ENCODE measurements around the gene FAM184A. TPM values are rescaled to one million over a fixed set of nuclear protein-coding genes. Genes with fewer than 3 reads are reported as not detected.

FAM184A gene
- total and polyA plus RNA-seq, 2 donors (not counting 3 experiments of a cell fraction or from before 2014, with no cell fraction given) = 0.04 to 0.84 TPM

DNA sequence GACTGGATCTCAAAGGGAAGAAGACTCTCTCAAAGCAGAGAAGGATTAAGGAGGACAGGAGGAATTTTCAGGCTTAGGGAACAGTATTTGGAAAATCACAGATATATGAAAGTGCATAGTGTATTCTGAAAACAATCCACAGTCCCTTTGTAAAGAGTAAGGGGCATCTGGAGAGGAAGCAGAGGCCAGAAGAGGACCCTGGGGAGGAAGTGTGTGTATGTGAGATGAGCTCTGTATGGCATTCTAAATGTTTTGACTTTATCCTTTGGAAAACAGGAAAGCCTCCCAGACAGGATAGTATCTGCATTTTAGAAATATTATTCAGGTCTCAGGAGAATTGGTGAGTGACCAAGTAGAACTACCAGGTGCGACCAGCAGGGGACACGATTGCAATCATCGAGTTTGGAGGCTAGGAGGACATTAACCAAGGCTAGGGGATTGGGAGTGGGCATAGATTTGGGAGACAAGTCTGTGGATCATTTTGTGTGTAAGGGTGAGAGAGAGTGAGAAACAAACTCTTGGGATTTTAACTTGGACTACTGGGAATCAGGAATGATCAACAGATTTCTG lies 38.3 kb upstream of the FAM184A start:
- Histone ChIP-seq H3K79me2 (ENCODE audit: control insufficient read depth, insufficient read depth, low read length) (no peaks in the 10 kb centered on the region), H3K4me2 (ENCODE audit: insufficient read depth, low read length) (no peak overlapping the region), H3K9me1 (replicated peaks; ENCODE audit: control insufficient read depth, extremely low read depth, insufficient read depth, low read length) (no peaks in the 10 kb centered on the region), H3K27me3 (ENCODE audit: control insufficient read depth in 2 of 2, insufficient read depth in 2 of 2, low read length in 2 of 2) (no peaks in the 10 kb centered on the region), H3K36me3 (ENCODE audit: control insufficient read depth in 2 of 2, extremely low read depth in 1 of 2, insufficient read depth in 2 of 2, low read length in 2 of 2) (no peaks in the 10 kb centered on the region), H3K9me3 (replicated peaks; ENCODE audit: control insufficient read depth, insufficient read depth, low read length) (no peaks in the 10 kb centered on the region), H3K9ac (replicated peaks; ENCODE audit: extremely low read depth, insufficient read depth, low read length) (no peak overlapping the region), H3K4me3 (replicated peaks in 1 of 3; ENCODE audit: insufficient read depth in 1 of 3, low read depth in 1 of 3, low read length in 3 of 3) (no peak overlapping the region), H2AFZ (ENCODE audit: low read depth, low read length) (no peak overlapping the region), H4K20me1 (replicated peaks; ENCODE audit: control insufficient read depth, extremely low read depth, insufficient read depth, low read length) (no peaks in the 10 kb centered on the region), H3K4me1 (ENCODE audit: control insufficient read depth, extremely low read depth, insufficient read depth, low read length) (no peaks in the 10 kb centered on the region), H3K27ac (ENCODE audit: insufficient read depth, low read depth, low read length) (no peak overlapping the region)
- dilution Hi-C loops (cut with MboI; ENCODE audit: extremely low pct_ligation_motif_present, low sequenced_read_pairs) (no loop called here), intact Hi-C loops (cut with micrococcal nuclease) (loop anchor here (10.0 kb wide), 1 partner anchor 832 kb away; no protein-coding TSS in a partner anchor)
- DNase-seq (ENCODE audit: low read depth, low spot score) (peak; percentile 2), FAIRE-seq (no peak)
- ChIA-PET CTCF (interaction anchor here (0.6 to 1.4 kb wide), 2 partner anchors 8 to 16 kb away, joined by 3 to 4 read pairs; no protein-coding TSS in a partner anchor), POLR2A (no interaction called here)
- TF ChIP-seq POLR2A (IDR thresholded peaks at IDR 0.05; ENCODE audit: low read depth, low read length) (no peak), POLR2AphosphoS5 (IDR thresholded peaks at IDR 0.05; ENCODE audit: insufficient read depth, low read depth, low read length) (no peak), EZH2 (IDR thresholded peaks at IDR 0.05; ENCODE audit: borderline replicate concordance, low read depth, low read length, severe bottlenecking) (peak; percentile 42), MYC (IDR thresholded peaks at IDR 0.05; ENCODE audit: low read depth, low read length) (no peak), FOS (IDR thresholded peaks at IDR 0.05; ENCODE audit: borderline replicate concordance, insufficient read depth, low read length) (no peak), JUN (IDR thresholded peaks at IDR 0.05; ENCODE audit: borderline replicate concordance, insufficient read depth, insufficient read length, low read depth) (no peak), GATA2 (IDR thresholded peaks at IDR 0.05; ENCODE audit: insufficient read depth, insufficient read length, low read depth, low read length) (no peak)
- TF ChIP-seq, protein P1, sequence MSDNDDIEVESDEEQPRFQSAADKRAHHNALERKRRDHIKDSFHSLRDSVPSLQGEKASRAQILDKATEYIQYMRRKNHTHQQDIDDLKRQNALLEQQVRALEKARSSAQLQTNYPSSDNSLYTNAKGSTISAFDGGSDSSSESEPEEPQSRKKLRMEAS (IDR thresholded peaks at IDR 0.05; ENCODE audit: insufficient read depth, insufficient read length) = no peak
- TF ChIP-seq, protein P2, sequence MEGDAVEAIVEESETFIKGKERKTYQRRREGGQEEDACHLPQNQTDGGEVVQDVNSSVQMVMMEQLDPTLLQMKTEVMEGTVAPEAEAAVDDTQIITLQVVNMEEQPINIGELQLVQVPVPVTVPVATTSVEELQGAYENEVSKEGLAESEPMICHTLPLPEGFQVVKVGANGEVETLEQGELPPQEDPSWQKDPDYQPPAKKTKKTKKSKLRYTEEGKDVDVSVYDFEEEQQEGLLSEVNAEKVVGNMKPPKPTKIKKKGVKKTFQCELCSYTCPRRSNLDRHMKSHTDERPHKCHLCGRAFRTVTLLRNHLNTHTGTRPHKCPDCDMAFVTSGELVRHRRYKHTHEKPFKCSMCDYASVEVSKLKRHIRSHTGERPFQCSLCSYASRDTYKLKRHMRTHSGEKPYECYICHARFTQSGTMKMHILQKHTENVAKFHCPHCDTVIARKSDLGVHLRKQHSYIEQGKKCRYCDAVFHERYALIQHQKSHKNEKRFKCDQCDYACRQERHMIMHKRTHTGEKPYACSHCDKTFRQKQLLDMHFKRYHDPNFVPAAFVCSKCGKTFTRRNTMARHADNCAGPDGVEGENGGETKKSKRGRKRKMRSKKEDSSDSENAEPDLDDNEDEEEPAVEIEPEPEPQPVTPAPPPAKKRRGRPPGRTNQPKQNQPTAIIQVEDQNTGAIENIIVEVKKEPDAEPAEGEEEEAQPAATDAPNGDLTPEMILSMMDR (IDR thresholded peaks at IDR 0.05; ENCODE audit: extremely low read depth in 1 of 2, insufficient read depth in 1 of 2, low read depth in 1 of 2, low read length in 2 of 2) = peak; percentile 22 to 35
- no TSS peak for BruUV-seq (replicated peaks)

Data from endothelial cell of umbilical vein (primary cell).